Large intestine (tissue), 3 donors: ENCODE data around the gene SPAG9. TPM values are rescaled to one million over a fixed set of nuclear protein-coding genes. Genes with fewer than 3 reads are reported as not detected.

Source experiments
- DNase-seq, 2 donors: peaks; one replicate each; pipeline versions ENCODE4 v3.0.0 to v3.0.0-alpha.2; 2013
- H3K27ac ChIP-seq: one replicate; pipeline ENCODE4 v1.5.1; 2013; ENCODE audit warnings: low read length
- H3K27me3 ChIP-seq: 2 replicates; pipeline ENCODE4 v1.6.1; 2013; ENCODE audit warnings: low read length; ENCODE audit not compliant: control insufficient read depth, insufficient read depth
- H3K36me3 ChIP-seq: 2 replicates; pipeline ENCODE4 v1.6.1; 2013; ENCODE audit warnings: low read length; ENCODE audit not compliant: control insufficient read depth, insufficient read depth
- H3K4me1 ChIP-seq: one replicate; pipeline ENCODE4 v1.6.1; 2013; ENCODE audit warnings: low read length; ENCODE audit not compliant: control insufficient read depth, insufficient read depth
- H3K4me3 ChIP-seq: one replicate; pipeline ENCODE4 v1.5.1; 2013; ENCODE audit warnings: low read length
- H3K9me3 ChIP-seq: one replicate; pipeline ENCODE4 v1.6.1; 2013; ENCODE audit warnings: mild to moderate bottlenecking, low read depth, low read length, moderate library complexity; ENCODE audit not compliant: control insufficient read depth
- WGBS: methylation state at CpG from one replicate; pipeline ENCODE4 v1.1.5; 2013; ENCODE audit warnings: low lambda C conversion rate; ENCODE audit not compliant: insufficient coverage; 5-methylcytosine and 5-hydroxymethylcytosine counted together
- polyA plus RNA-seq: library from polyadenylated mRNA; unstranded; fragments of 120-200 nt; gene quantifications from one replicate; pipeline ENCODE4 v1.2.1, GENCODE V29; 2013

Gene SPAG9
- polyA plus RNA-seq, 1 donor = 68.2 TPM

GRCh38 chr17:51015145-51015558 lies 105.5 kb downstream of the SPAG9 start:
- no peaks in the 10 kb centered on the region for H3K27me3 ChIP-seq
- no peak for DNase-seq
- H3K27ac ChIP-seq = no peak overlapping the region
- peaks cover 55% of the 10 kb centered on the region for H3K36me3 ChIP-seq
- H3K4me1 ChIP-seq = no peaks in the 10 kb centered on the region
- no peaks in the 10 kb centered on the region for H3K9me3 ChIP-seq
- no peak overlapping the region for H3K4me3 ChIP-seq
- no CpG with 5 or more reads among the region's 1 CpG for WGBS

- H3K4me1 ChIP-seq = no peaks in the 10 kb centered on the region
- H3K9me3 ChIP-seq = no peaks in the 10 kb centered on the region
- 100% methylated on average over 1 of the region's 3 CpGs for WGBS
- no peak for DNase-seq
- H3K27ac ChIP-seq = no peak overlapping the region
- H3K4me3 ChIP-seq = no peak overlapping the region
- H3K36me3 ChIP-seq = peaks cover 53% of the 10 kb centered on the region
- no peaks in the 10 kb centered on the region for H3K27me3 ChIP-seq
Measured at GRCh38 chr17:51014129-51014528, 106.5 kb downstream of the SPAG9 start.

GRCh38 chr17:51013322-51013721 lies 107.3 kb downstream of the SPAG9 start:
- Histone ChIP-seq H3K9me3 (no peaks in the 10 kb centered on the region), H3K36me3 (peaks cover 45% of the 10 kb centered on the region), H3K4me1 (no peaks in the 10 kb centered on the region), H3K27me3 (no peaks in the 10 kb centered on the region), H3K27ac (no peak overlapping the region), H3K4me3 (no peak overlapping the region)
- WGBS = 80% methylated on average over 1 of the region's 2 CpGs
- DNase-seq = no peak

- WGBS = 92% methylated on average over 2 of the region's 4 CpGs
- Histone ChIP-seq H3K4me1 (no peaks in the 10 kb centered on the region), H3K27ac (no peak overlapping the region), H3K36me3 (peaks cover 40% of the 10 kb centered on the region), H3K4me3 (no peak overlapping the region), H3K9me3 (no peaks in the 10 kb centered on the region), H3K27me3 (no peaks in the 10 kb centered on the region)
- no peak for DNase-seq
Measured at GRCh38 chr17:51012538-51012937, 108.1 kb downstream of the SPAG9 start.

- H3K27ac ChIP-seq = no peak overlapping the region
- H3K36me3 ChIP-seq = peaks cover 40% of the 10 kb centered on the region
- H3K4me3 ChIP-seq = no peak overlapping the region
- WGBS = no CpG with 5 or more reads among the region's 1 CpG
- H3K9me3 ChIP-seq = no peaks in the 10 kb centered on the region
- no peaks in the 10 kb centered on the region for H3K27me3 ChIP-seq
- DNase-seq = no peak
- no peaks in the 10 kb centered on the region for H3K4me1 ChIP-seq
Measured at GRCh38 chr17:51010173-51010675, 110.4 kb downstream of the SPAG9 start.

GRCh38 chr17:51006601-51007000 lies 114.1 kb downstream of the SPAG9 start:
- H3K27ac ChIP-seq = no peak overlapping the region
- no peaks in the 10 kb centered on the region for H3K9me3 ChIP-seq
- no CpG with 5 or more reads among the region's 1 CpG for WGBS
- no peak for DNase-seq
- H3K4me1 ChIP-seq = no peaks in the 10 kb centered on the region
- peaks cover 49% of the 10 kb centered on the region for H3K36me3 ChIP-seq
- no peaks in the 10 kb centered on the region for H3K27me3 ChIP-seq
- no peak overlapping the region for H3K4me3 ChIP-seq

GRCh38 chr17:51005768-51006167 lies 114.9 kb downstream of the SPAG9 start:
- no peak for DNase-seq
- H3K9me3 ChIP-seq = no peaks in the 10 kb centered on the region
- no peaks in the 10 kb centered on the region for H3K4me1 ChIP-seq
- no peaks in the 10 kb centered on the region for H3K27me3 ChIP-seq
- H3K36me3 ChIP-seq = peaks cover 48% of the 10 kb centered on the region
- 100% methylated on average over 1 of the region's 2 CpGs for WGBS
- no peak overlapping the region for H3K27ac ChIP-seq
- no peak overlapping the region for H3K4me3 ChIP-seq

GRCh38 chr17:51004249-51004648 lies 116.4 kb downstream of the SPAG9 start:
- Histone ChIP-seq H3K36me3 (peaks cover 49% of the 10 kb centered on the region), H3K4me3 (no peak overlapping the region), H3K9me3 (no peaks in the 10 kb centered on the region), H3K27me3 (no peaks in the 10 kb centered on the region), H3K4me1 (no peaks in the 10 kb centered on the region), H3K27ac (no peak overlapping the region)
- no peak for DNase-seq
- no CpG with 5 or more reads among the region's 1 CpG for WGBS

GRCh38 chr17:51000835-51001638 lies 119.6 kb downstream of the SPAG9 start:
- H3K4me3 ChIP-seq = no peak overlapping the region
- H3K27ac ChIP-seq = no peak overlapping the region
- no CpG with 5 or more reads among the region's 1 CpG for WGBS
- no peaks in the 10 kb centered on the region for H3K4me1 ChIP-seq
- DNase-seq = peak; percentile 39 to 43
- no peaks in the 10 kb centered on the region for H3K9me3 ChIP-seq
- no peaks in the 10 kb centered on the region for H3K27me3 ChIP-seq
- peaks cover 63% of the 10 kb centered on the region for H3K36me3 ChIP-seq

GRCh38 chr17:50995668-50996067 lies 125.0 kb downstream of the SPAG9 start:
- H3K27ac ChIP-seq = no peak overlapping the region
- H3K9me3 ChIP-seq = no peaks in the 10 kb centered on the region
- H3K36me3 ChIP-seq = peaks cover 72% of the 10 kb centered on the region
- no peak for DNase-seq
- no peaks in the 10 kb centered on the region for H3K27me3 ChIP-seq
- no peaks in the 10 kb centered on the region for H3K4me1 ChIP-seq
- WGBS = 100% methylated on average over 1 of the region's 2 CpGs
- no peak overlapping the region for H3K4me3 ChIP-seq

- H3K4me1 ChIP-seq = no peaks in the 10 kb centered on the region
- WGBS = 80% methylated on average over 1 of the region's 2 CpGs
- H3K36me3 ChIP-seq = peaks cover 73% of the 10 kb centered on the region
Measured at GRCh38 chr17:50993544-50993943, 127.1 kb downstream of the SPAG9 start.

More at GRCh38 chr17:50993544-50993943, 127.1 kb downstream of the SPAG9 start:
- no peak overlapping the region for H3K4me3 ChIP-seq
- H3K27me3 ChIP-seq = no peaks in the 10 kb centered on the region
- no peaks in the 10 kb centered on the region for H3K9me3 ChIP-seq
- H3K27ac ChIP-seq = no peak overlapping the region
- no peak for DNase-seq
